H1 (cell line): Measurements from ENCODE around the gene LENG1. TPM values are rescaled to one million over a fixed set of nuclear protein-coding genes. Genes with fewer than 3 reads are reported as not detected.

ENCODE experiments used
- CEBPB ChIP-seq: IDR thresholded peaks from 2 replicates; pipeline ENCODE4 v1.6.1; 2012; ENCODE audit warnings: low read depth, low read length
- RBBP5 ChIP-seq: IDR thresholded peaks from 2 replicates; pipeline ENCODE4 v1.7.1; 2012; ENCODE audit warnings: low read depth, mild to moderate bottlenecking, inconsistent platforms, low read length, moderate library complexity, borderline replicate concordance
- ZNF274 ChIP-seq: IDR thresholded peaks from 2 replicates; pipeline ENCODE4 v1.7.0; 2012; ENCODE audit warnings: low read length, borderline replicate concordance; ENCODE audit errors: extremely low read depth
- polyA plus RNA-seq, 7 experiments: library from polyadenylated mRNA; depleted of rRNA in 3 of 7; stranded (reverse) in 5 of 7; unstranded in 2 of 7; fragments of >200 nt in 5 of 7; fragments of 200-250 nt in 2 of 7; gene quantifications; 1 replicate in 5 of 7; 2 replicates in 1 of 7; 4 replicates in 1 of 7; pipeline versions ENCODE4 v1.2.1 to v1.2.3, GENCODE V29; 2011 to 2013; ENCODE audit warnings: missing spikeins in 2 of 7, mixed read lengths in 2 of 7
- total RNA-seq: library from RNA; stranded (reverse); fragmentation: NEBNext Ultra II Directional; extraction: Animal tissue kit (Norgen Biotek cat#: 25700); gene quantifications from 2 replicates; pipeline ENCODE4 v1.2.1, GENCODE V29; 2021
- TF ChIP-seq, protein P1 (sequence below): IDR thresholded peaks from 2 replicates; pipeline ENCODE4 v1.6.1; 2012; ENCODE audit warnings: inconsistent platforms
- TF ChIP-seq, protein P2 (sequence below): IDR thresholded peaks from 2 replicates; pipeline ENCODE4 v1.6.1; 2011; ENCODE audit warnings: low read length, improper control_type of control experiment

The LENG1 gene
- total and polyA plus RNA-seq, 2 of the 8 experiments (the other 6 are each of a cell fraction or from before 2014, with no cell fraction given): 1.2 to 4.4 TPM

DNA sequence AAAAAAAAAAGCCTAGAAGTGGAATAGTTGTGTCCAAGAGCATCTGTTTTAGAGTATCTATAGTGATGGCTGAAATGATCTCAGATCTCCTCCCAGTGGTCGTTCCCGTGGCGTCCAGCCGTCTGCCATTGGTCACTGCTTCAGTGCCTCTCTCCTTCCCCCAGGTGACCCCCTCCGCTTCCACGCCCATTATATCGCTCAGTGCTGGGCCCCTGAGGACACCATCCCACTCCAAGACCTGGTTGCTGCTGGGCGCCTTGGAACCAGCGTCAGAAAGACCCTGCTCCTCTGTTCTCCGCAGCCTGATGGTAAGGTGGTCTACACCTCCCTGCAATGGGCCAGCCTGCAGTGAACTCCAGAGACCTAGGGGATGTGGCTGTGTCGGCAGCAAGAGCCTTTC lies 33.5 kb upstream of the LENG1 start (continued):
- no peak for TF ChIP-seq ZNF274
- no peak for TF ChIP-seq RBBP5
- TF ChIP-seq CEBPB: no peak
- TF ChIP-seq, protein P1, sequence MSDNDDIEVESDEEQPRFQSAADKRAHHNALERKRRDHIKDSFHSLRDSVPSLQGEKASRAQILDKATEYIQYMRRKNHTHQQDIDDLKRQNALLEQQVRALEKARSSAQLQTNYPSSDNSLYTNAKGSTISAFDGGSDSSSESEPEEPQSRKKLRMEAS: no peak
- TF ChIP-seq, protein P2, sequence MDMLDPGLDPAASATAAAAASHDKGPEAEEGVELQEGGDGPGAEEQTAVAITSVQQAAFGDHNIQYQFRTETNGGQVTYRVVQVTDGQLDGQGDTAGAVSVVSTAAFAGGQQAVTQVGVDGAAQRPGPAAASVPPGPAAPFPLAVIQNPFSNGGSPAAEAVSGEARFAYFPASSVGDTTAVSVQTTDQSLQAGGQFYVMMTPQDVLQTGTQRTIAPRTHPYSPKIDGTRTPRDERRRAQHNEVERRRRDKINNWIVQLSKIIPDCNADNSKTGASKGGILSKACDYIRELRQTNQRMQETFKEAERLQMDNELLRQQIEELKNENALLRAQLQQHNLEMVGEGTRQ: no peak
